Body of pancreas (tissue), 4 donors: Measurements from ENCODE around the gene DCHS2.

ENCODE experiments used
- POLR2A ChIP-seq, 3 donors: fragments of 450-650 bp; IDR thresholded peaks; one replicate each; pipeline ENCODE4 v1.6.1; 2016; ENCODE audit warnings: antibody characterized with exemption in 3 of 3, mild to moderate bottlenecking in 2 of 3
- TF ChIP-seq, protein P1 (sequence below), 7 experiments: fragments of 450-650 bp in 4 of 7; fragments of 200-600 bp in 3 of 7; sonication (generic) in 3 of 7; IDR thresholded peaks; one replicate each; pipeline ENCODE4 v1.5.1; 2016 to 2019; ENCODE audit warnings: antibody characterized with exemption in 7 of 7

- TF ChIP-seq, protein P1, sequence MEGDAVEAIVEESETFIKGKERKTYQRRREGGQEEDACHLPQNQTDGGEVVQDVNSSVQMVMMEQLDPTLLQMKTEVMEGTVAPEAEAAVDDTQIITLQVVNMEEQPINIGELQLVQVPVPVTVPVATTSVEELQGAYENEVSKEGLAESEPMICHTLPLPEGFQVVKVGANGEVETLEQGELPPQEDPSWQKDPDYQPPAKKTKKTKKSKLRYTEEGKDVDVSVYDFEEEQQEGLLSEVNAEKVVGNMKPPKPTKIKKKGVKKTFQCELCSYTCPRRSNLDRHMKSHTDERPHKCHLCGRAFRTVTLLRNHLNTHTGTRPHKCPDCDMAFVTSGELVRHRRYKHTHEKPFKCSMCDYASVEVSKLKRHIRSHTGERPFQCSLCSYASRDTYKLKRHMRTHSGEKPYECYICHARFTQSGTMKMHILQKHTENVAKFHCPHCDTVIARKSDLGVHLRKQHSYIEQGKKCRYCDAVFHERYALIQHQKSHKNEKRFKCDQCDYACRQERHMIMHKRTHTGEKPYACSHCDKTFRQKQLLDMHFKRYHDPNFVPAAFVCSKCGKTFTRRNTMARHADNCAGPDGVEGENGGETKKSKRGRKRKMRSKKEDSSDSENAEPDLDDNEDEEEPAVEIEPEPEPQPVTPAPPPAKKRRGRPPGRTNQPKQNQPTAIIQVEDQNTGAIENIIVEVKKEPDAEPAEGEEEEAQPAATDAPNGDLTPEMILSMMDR (IDR thresholded peaks at IDR 0.05) = no peak
- no peak for TF ChIP-seq POLR2A (IDR thresholded peaks at IDR 0.05)
Observed at GRCh38 chr4:154230091-154230490, 261.5 kb downstream of the DCHS2 start.
